Neural cell (in vitro differentiated cells): Measurements from ENCODE around the gene MTFP1. TPM values are rescaled to one million over a fixed set of nuclear protein-coding genes. Genes with fewer than 3 reads are reported as not detected.

Experiments used
- polyA plus RNA-seq: library from polyadenylated mRNA; depleted of rRNA; stranded (reverse); fragments of >200 nt; gene quantifications from 2 replicates; pipeline ENCODE4 v1.2.3, GENCODE V29; 2014
- small RNA-seq, 3 experiments: library from RNA; depleted of rRNA; stranded (forward); fragments of <200 nt; gene quantifications; one replicate each; pipeline ENCODE3, GENCODE V24; 2012

MTFP1 gene
- polyA plus RNA-seq, 1 donor from 2014 or later = 8.1 TPM

Small RNAs within 50 kb of the gene (small RNA-seq; reads per million reads assigned to genes)
- gene AC004832.3 = 0 reads per million in 3 experiments
- 0 to 0.08 (median 0) reads per million in 3 experiments for gene RNU6-564P

Other genes starting within 250 kb of the MTFP1 start
- 0.05 TPM in 1 of 2 replicates, not detected in the other for gene LIF, start 179.0 kb upstream of the MTFP1 start, polyA plus RNA-seq
- gene OSM, start 158.9 kb upstream of the MTFP1 start, polyA plus RNA-seq = not detected in 2 replicates
- gene CASTOR1, start 136.3 kb upstream of the MTFP1 start, polyA plus RNA-seq = 2.2 and 8.5 TPM in 2 replicates
- gene TBC1D10A, start 98.8 kb upstream of the MTFP1 start, polyA plus RNA-seq = 11.9 and 22.0 TPM in 2 replicates
- gene SF3A1, start 68.9 kb upstream of the MTFP1 start, polyA plus RNA-seq = 14.4 and 14.6 TPM in 2 replicates
- gene CCDC157, start 68.8 kb upstream of the MTFP1 start, polyA plus RNA-seq = 30.6 and 32.2 TPM in 2 replicates
- 28.3 and 40.5 TPM in 2 replicates for gene RNF215, start 38.4 kb upstream of the MTFP1 start, polyA plus RNA-seq
- gene SEC14L2, start 28.8 kb upstream of the MTFP1 start, polyA plus RNA-seq = 2.0 and 2.7 TPM in 2 replicates
- gene SEC14L3, start 46.2 kb downstream of the MTFP1 start, polyA plus RNA-seq = not detected in 2 replicates
- not detected in 2 replicates for gene SEC14L4, start 79.9 kb downstream of the MTFP1 start, polyA plus RNA-seq
- not detected in 2 replicates for gene SEC14L6, start 121.0 kb downstream of the MTFP1 start, polyA plus RNA-seq
- gene GAL3ST1, start 148.9 kb downstream of the MTFP1 start, polyA plus RNA-seq = 1.6 TPM in 1 of 2 replicates, not detected in the other
- 44.1 and 46.6 TPM in 2 replicates for gene PES1, start 166.1 kb downstream of the MTFP1 start, polyA plus RNA-seq
- gene TCN2, start 181.4 kb downstream of the MTFP1 start, polyA plus RNA-seq = 13.0 and 17.5 TPM in 2 replicates
- 5.5 and 7.6 TPM in 2 replicates for gene SLC35E4, start 210.0 kb downstream of the MTFP1 start, polyA plus RNA-seq
- gene DUSP18, start 242.1 kb downstream of the MTFP1 start, polyA plus RNA-seq = 18.6 and 22.2 TPM in 2 replicates